Effector memory CD8-positive, alpha-beta T cell (primary cell): Measurements from ENCODE around the gene INF2.
A peak's percentile ranks its signal among the peaks of the same experiment; 100 is the strongest.

Experiments
- ATAC-seq: fragments of 150-1000 bp; cut with Tn5 transposase; replicated peaks from 2 replicates; pipeline ENCODE4 v1.10.0; 2021; ENCODE audit warnings: mild to moderate bottlenecking, moderate library complexity
- DNase-seq, 3 experiments: peaks; one replicate each; pipeline ENCODE4 v3.0.0; 2021
- H3K27ac Mint-ChIP-seq, 2 donors: one replicate each; pipeline ENCODE4 v1.8.0; 2022; ENCODE audit warnings: mild to moderate bottlenecking in 2 of 2, mixed read lengths in 2 of 2, moderate library complexity in 2 of 2
- H3K27me3 Mint-ChIP-seq, 2 donors: one replicate each; pipeline ENCODE4 v1.8.0; 2022; ENCODE audit warnings: mixed read lengths in 2 of 2
- H3K36me3 Mint-ChIP-seq: one replicate; pipeline ENCODE4 v1.8.0; 2022; ENCODE audit warnings: mild to moderate bottlenecking, moderate library complexity, mixed read lengths; ENCODE audit not compliant: insufficient read depth
- H3K4me1 Mint-ChIP-seq, 2 donors: one replicate each; pipeline ENCODE4 v1.8.0; 2022; ENCODE audit warnings: low read depth in 2 of 2, mixed read lengths in 2 of 2
- H3K4me3 Mint-ChIP-seq, 2 donors: one replicate each; pipeline ENCODE4 v1.8.0; 2022; ENCODE audit warnings: mild to moderate bottlenecking in 2 of 2, mixed read lengths in 2 of 2, moderate library complexity in 2 of 2
- H3K9me3 Mint-ChIP-seq, 2 donors: one replicate each; pipeline ENCODE4 v1.8.0; 2022; ENCODE audit warnings: mixed read lengths in 2 of 2

Gene INF2

GRCh38 chr14:104675447-104675846 lies 14.0 kb upstream of the INF2 start:
- ATAC-seq (no peak), DNase-seq (no peak)
- H3K4me1 Mint-ChIP-seq, result peaks cover 9 to 12% of the 10 kb centered on the region in 2 donors
- no peaks in the 10 kb centered on the region for H3K36me3 Mint-ChIP-seq
- H3K27me3 Mint-ChIP-seq, result peaks cover 0 to 29% of the 10 kb centered on the region in 2 donors
- H3K4me3 Mint-ChIP-seq, result no peak overlapping the region
- no peak overlapping the region for H3K27ac Mint-ChIP-seq
- no peaks in the 10 kb centered on the region for H3K9me3 Mint-ChIP-seq

- Mint-ChIP-seq H3K9me3 (no peaks in the 10 kb centered on the region), H3K36me3 (no peaks in the 10 kb centered on the region), H3K27ac (peak overlapping the region; percentile 30 to 85), H3K4me3 (peak overlapping the region in 1 of 2 donors; percentile 85), H3K4me1 (peaks cover 9 to 12% of the 10 kb centered on the region in 2 donors), H3K27me3 (peaks cover 2 to 36% of the 10 kb centered on the region in 2 donors)
- ATAC-seq (no peak), DNase-seq (no peak)
Observed at GRCh38 chr14:104676130-104676693, 13.2 kb upstream of the INF2 start.

GRCh38 chr14:104676694-104677511 lies 12.5 kb upstream of the INF2 start:
- peak overlapping the region; percentile 30 to 85 for H3K27ac Mint-ChIP-seq
- peaks cover 9 to 12% of the 10 kb centered on the region in 2 donors for H3K4me1 Mint-ChIP-seq
- DNase-seq (no peak), ATAC-seq (peak; percentile 11)
- peaks cover 6 to 43% of the 10 kb centered on the region in 2 donors for H3K27me3 Mint-ChIP-seq
- H3K36me3 Mint-ChIP-seq, result no peaks in the 10 kb centered on the region
- H3K4me3 Mint-ChIP-seq, result peak overlapping the region; percentile 70 to 85
- no peaks in the 10 kb centered on the region for H3K9me3 Mint-ChIP-seq

GRCh38 chr14:104677512-104678332 lies 11.7 kb upstream of the INF2 start:
- H3K4me3 Mint-ChIP-seq, result peak overlapping the region; percentile 82 to 85
- peak; percentile 33 to 43 (median 36) for DNase-seq
- H3K4me1 Mint-ChIP-seq, result peaks cover 9 to 12% of the 10 kb centered on the region in 2 donors
- peaks cover 6 to 49% of the 10 kb centered on the region in 2 donors for H3K27me3 Mint-ChIP-seq
- peak overlapping the region; percentile 68 to 76 for H3K27ac Mint-ChIP-seq
- peak; percentile 82 for ATAC-seq
- H3K36me3 Mint-ChIP-seq, result no peaks in the 10 kb centered on the region
- no peaks in the 10 kb centered on the region for H3K9me3 Mint-ChIP-seq

- DNase-seq, result no peak
- Mint-ChIP-seq H3K4me1 (peaks cover 9 to 12% of the 10 kb centered on the region in 2 donors), H3K36me3 (no peaks in the 10 kb centered on the region), H3K27me3 (peaks cover 6 to 49% of the 10 kb centered on the region in 2 donors), H3K4me3 (peak overlapping the region; percentile 82 to 85), H3K9me3 (no peaks in the 10 kb centered on the region), H3K27ac (peak overlapping the region in 1 of 2 donors; percentile 76)
- no peak for ATAC-seq
Observed at GRCh38 chr14:104678346-104678745, 11.1 kb upstream of the INF2 start.

- Mint-ChIP-seq H3K27ac (no peak overlapping the region), H3K4me3 (peak overlapping the region; percentile 82 to 85), H3K4me1 (peaks cover 9% of the 10 kb centered on the region in 2 donors), H3K36me3 (no peaks in the 10 kb centered on the region), H3K9me3 (no peaks in the 10 kb centered on the region), H3K27me3 (peaks cover 6 to 49% of the 10 kb centered on the region in 2 donors)
- ATAC-seq (no peak), DNase-seq (no peak)
Observed at GRCh38 chr14:104678901-104679705, 10.3 kb upstream of the INF2 start.

- Mint-ChIP-seq H3K36me3 (no peaks in the 10 kb centered on the region), H3K27ac (no peak overlapping the region), H3K9me3 (no peaks in the 10 kb centered on the region), H3K4me3 (peak overlapping the region; percentile 17 to 35), H3K27me3 (peaks cover 6 to 49% of the 10 kb centered on the region in 2 donors), H3K4me1 (peaks cover 10 to 13% of the 10 kb centered on the region in 2 donors)
- ATAC-seq (no peak), DNase-seq (no peak)
Observed at GRCh38 chr14:104680056-104680805, 9.2 kb upstream of the INF2 start.

- no peak for DNase-seq
- Mint-ChIP-seq H3K4me1 (peaks cover 10 to 16% of the 10 kb centered on the region in 2 donors), H3K27ac (no peak overlapping the region), H3K4me3 (no peak overlapping the region), H3K36me3 (no peaks in the 10 kb centered on the region), H3K9me3 (no peaks in the 10 kb centered on the region), H3K27me3 (peaks cover 6 to 49% of the 10 kb centered on the region in 2 donors)
- no peak for ATAC-seq
Observed at GRCh38 chr14:104680806-104681688, 8.4 kb upstream of the INF2 start.

- ATAC-seq (no peak), DNase-seq (no peak)
- no peaks in the 10 kb centered on the region for H3K36me3 Mint-ChIP-seq
- H3K27ac Mint-ChIP-seq, result no peak overlapping the region
- no peaks in the 10 kb centered on the region for H3K9me3 Mint-ChIP-seq
- peaks cover 10 to 16% of the 10 kb centered on the region in 2 donors for H3K4me1 Mint-ChIP-seq
- peaks cover 6 to 46% of the 10 kb centered on the region in 2 donors for H3K27me3 Mint-ChIP-seq
- H3K4me3 Mint-ChIP-seq, result no peak overlapping the region
Observed at GRCh38 chr14:104681689-104682074, 7.7 kb upstream of the INF2 start.

- H3K4me1 Mint-ChIP-seq, result peaks cover 11 to 12% of the 10 kb centered on the region in 2 donors
- DNase-seq (no peak), ATAC-seq (no peak)
- H3K27ac Mint-ChIP-seq, result no peak overlapping the region
- H3K9me3 Mint-ChIP-seq, result no peaks in the 10 kb centered on the region
- no peak overlapping the region for H3K4me3 Mint-ChIP-seq
- no peaks in the 10 kb centered on the region for H3K36me3 Mint-ChIP-seq
- H3K27me3 Mint-ChIP-seq, result peaks cover 6 to 41% of the 10 kb centered on the region in 2 donors
Observed at GRCh38 chr14:104682107-104682593, 7.3 kb upstream of the INF2 start.

GRCh38 chr14:104683653-104684448 lies 5.6 kb upstream of the INF2 start:
- peaks cover 12 to 13% of the 10 kb centered on the region in 2 donors for H3K4me1 Mint-ChIP-seq
- H3K27me3 Mint-ChIP-seq, result peaks cover 6 to 32% of the 10 kb centered on the region in 2 donors
- no peaks in the 10 kb centered on the region for H3K9me3 Mint-ChIP-seq
- ATAC-seq (no peak), DNase-seq (no peak)
- peaks cover 3% of the 10 kb centered on the region for H3K36me3 Mint-ChIP-seq
- no peak overlapping the region for H3K4me3 Mint-ChIP-seq
- H3K27ac Mint-ChIP-seq, result no peak overlapping the region
